Activated CD4-positive, alpha-beta memory T cell treated with anti-CD3 and anti-CD28 coated beads, Interleukin-2, amount 10 ng/mL, durations not matched to agents 7 days and 5 days (primary cell): ENCODE data around the gene GPR89B. TPM values are rescaled to one million over a fixed set of nuclear protein-coding genes. Genes with fewer than 3 reads are reported as not detected.
"Not testable (repeated sequence)": the region's sequence is repeated elsewhere in the genome, so short reads cannot be mapped to it uniquely, and the experiment has no call there.

Experiments used
- CTCF ChIA-PET: fragments of 350-600 bp; sonication (Branson Sonifier 250); formaldehyde crosslinking; loops from one replicate; lab custom pipeline; 2021; ENCODE audit warnings: antibody characterized with exemption, inconsistent platforms; lab: Charles Lee
- POLR2A ChIA-PET: fragments of 350-600 bp; sonication (Branson Sonifier 250); formaldehyde crosslinking; loops from one replicate; lab custom pipeline; 2021; ENCODE audit warnings: antibody characterized with exemption; lab: Charles Lee
- DNase-seq: peaks from one replicate; pipeline ENCODE4 v3.0.0-alpha.2; 2020
- H3K27ac Mint-ChIP-seq: one replicate; pipeline ENCODE4 v1.8.0; 2021; ENCODE audit warnings: mild to moderate bottlenecking, mixed read lengths
- H3K27me3 Mint-ChIP-seq: one replicate; pipeline ENCODE4 v1.8.0; 2021; ENCODE audit warnings: mixed read lengths
- H3K36me3 Mint-ChIP-seq: one replicate; pipeline ENCODE4 v1.8.0; 2021; ENCODE audit warnings: low read depth, mixed read lengths
- H3K4me1 Mint-ChIP-seq: one replicate; pipeline ENCODE4 v1.8.0; 2021; ENCODE audit warnings: mixed read lengths
- H3K4me3 Mint-ChIP-seq: one replicate; pipeline ENCODE4 v1.8.0; 2021; ENCODE audit warnings: mild to moderate bottlenecking, mixed read lengths
- H3K9me3 Mint-ChIP-seq: one replicate; pipeline ENCODE4 v1.8.0; 2021; ENCODE audit warnings: mixed read lengths
- total RNA-seq, 2 experiments: library from RNA; stranded (reverse); gene quantifications; one replicate each; pipeline ENCODE4 v1.2.3, GENCODE V29; 2021

GPR89B gene
- total RNA-seq: 10 to 100 TPM; 23.8 to 25.7 TPM

DNA sequence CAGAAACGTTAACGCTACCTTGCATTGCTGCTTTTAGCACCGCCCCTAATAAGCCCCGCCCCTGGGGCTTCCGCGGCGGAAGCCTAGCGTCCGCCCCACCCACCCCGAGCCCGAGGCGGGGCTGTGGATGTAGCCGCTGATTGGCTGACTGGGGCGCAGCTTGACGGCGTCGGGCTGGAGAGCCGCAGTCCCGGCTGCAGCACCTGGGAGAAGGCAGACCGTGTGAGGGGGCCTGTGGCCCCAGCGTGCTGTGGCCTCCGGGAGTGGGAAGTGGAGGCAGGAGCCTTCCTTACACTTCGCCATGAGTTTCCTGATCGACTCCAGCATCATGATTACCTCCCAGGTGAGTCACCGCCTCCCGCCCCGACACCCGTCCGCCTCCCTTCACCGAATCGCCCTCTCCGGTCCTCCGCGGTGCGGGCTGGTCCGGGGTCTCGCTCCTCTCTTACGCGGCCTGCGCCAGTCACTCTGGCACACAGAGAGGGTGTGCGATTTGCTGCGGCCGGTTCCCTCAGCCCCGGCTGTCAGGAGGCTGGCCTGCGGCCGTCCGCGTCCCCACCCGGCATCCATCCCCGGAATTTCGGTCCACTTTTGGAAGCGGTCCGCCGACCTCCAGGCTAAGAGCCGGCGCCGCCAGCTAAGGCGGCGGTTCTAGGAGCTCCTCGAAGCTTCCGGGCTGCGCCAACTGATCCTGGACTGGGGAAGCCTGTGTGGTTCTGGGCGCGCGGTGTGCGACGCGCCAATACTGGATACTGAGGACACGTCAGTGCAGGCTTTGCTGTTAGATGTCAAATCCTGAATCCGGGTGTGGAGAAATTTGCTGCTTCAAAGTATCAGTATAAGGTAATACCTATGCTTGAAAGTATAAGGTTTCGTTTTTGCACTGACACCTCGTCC, at the start of gene GPR89B:
Gene GPR89B (plus strand): TSS at position 185 of the 897 bp plus-strand sequence. CDS start 117 bp downstream, at position 302.
- peaks cover 28% of the 10 kb centered on the region for H3K4me1 Mint-ChIP-seq
- peaks cover 17% of the 10 kb centered on the region for H3K36me3 Mint-ChIP-seq

DNA sequence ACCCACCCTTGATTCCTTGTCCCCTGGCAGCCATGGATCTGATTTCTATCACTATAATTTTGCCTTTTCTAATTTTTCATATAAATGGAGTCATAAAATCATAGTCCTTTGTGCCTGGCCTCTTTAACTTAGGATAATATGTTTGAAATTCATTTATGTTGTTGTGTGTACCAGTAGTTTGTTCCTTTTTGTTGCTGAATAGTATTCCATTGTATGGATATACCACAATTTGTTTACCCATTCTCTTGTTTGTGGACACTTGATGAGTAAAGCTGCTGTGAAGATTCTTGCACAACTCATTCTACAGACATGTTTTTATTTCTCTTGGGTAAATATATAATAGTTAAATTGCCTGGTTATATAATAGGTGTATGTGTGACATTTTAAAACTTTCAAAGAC, 48.3 kb upstream of the GPR89B start:
- Mint-ChIP-seq H3K27ac (no peak overlapping the region), H3K4me1 (no peaks in the 10 kb centered on the region), H3K9me3 (no peaks in the 10 kb centered on the region), H3K36me3 (no peaks in the 10 kb centered on the region), H3K27me3 (peaks cover 18% of the 10 kb centered on the region), H3K4me3 (no peak overlapping the region)
- no peak for DNase-seq
- ChIA-PET POLR2A (no interaction called here), CTCF (no interaction called here)

More for the DNA sequence above, at the start of gene GPR89B:
- POLR2A ChIA-PET, H3K27me3 Mint-ChIP-seq, CTCF ChIA-PET, H3K9me3 Mint-ChIP-seq: not testable (repeated sequence)
- Mint-ChIP-seq H3K4me3 (peak within 1 kb of the TSS; percentile 80), H3K27ac (peak within 1 kb of the TSS; percentile 80)
- peak; percentile 95 for DNase-seq

DNA sequence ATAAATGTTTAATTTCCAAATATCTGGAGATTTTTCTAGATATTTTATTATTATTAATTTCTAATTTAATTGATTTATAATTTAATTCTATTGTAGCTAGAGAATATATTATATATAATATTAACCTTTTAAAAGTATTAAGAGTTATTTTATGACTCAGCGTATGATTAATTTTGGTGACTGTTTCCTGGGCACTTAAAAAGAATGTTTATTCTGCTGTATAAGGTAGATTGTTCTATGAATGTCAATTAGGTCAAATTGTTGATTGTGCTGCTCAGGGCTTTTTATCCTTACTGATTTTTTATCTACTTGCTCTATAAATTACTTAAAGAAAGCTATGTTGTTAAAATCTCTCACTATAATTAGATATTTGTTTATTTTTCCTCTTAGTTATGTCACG, 45.7 kb upstream of the GPR89B start:
- H3K4me1 Mint-ChIP-seq: no peaks in the 10 kb centered on the region
- no peak for DNase-seq
- peaks cover 10% of the 10 kb centered on the region for H3K27me3 Mint-ChIP-seq
- ChIA-PET CTCF (interaction anchor here (1.2 kb wide), 1 partner anchor 10 kb away, joined by 4 read pairs; no protein-coding TSS in a partner anchor), POLR2A (no interaction called here)
- no peaks in the 10 kb centered on the region for H3K9me3 Mint-ChIP-seq
- no peak overlapping the region for H3K4me3 Mint-ChIP-seq
- no peak overlapping the region for H3K27ac Mint-ChIP-seq
- H3K36me3 Mint-ChIP-seq: no peaks in the 10 kb centered on the region

DNA sequence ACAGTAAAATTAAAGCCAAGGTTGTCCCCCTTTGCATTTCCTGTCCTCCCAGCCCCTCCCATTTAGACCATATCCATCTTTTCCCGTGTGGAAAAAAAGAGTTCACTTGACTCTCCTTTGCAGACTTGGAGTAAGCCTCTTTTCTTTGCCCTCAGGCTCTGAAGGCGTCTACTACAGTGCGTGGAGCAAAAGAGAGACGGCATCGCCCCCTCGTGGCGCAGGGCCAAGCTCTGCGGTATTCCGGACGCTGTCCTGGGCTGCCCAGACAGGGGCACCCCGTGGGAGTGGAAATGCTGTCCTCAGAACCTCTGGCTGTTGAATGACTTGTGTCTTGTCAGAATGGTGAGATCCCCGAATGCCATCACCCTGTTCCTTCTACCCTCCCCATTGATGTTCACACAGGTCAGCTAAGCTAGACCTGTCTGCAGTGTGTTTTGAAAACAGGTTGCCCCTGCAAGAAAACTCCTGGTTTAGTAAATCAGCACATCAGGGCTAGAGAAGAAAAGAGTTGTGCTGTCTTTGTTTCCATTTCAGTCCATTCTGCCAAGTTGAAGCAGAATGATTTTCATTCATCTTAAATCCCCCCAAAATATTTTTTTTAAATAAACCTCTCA, 37.9 kb upstream of the GPR89B start:
- Mint-ChIP-seq H3K27ac (no peak overlapping the region), H3K4me1 (peaks cover 2% of the 10 kb centered on the region), H3K4me3 (no peak overlapping the region), H3K27me3 (peaks cover 7% of the 10 kb centered on the region), H3K36me3 (no peaks in the 10 kb centered on the region), H3K9me3 (no peaks in the 10 kb centered on the region)
- ChIA-PET CTCF (interaction anchor here (0.8 to 2.1 kb wide), 8 partner anchors 10 to 616 kb away, joined by 3 to 8 read pairs (median 4); no protein-coding TSS in a partner anchor), POLR2A (interaction anchor here (1.8 kb wide), 1 partner anchor 396 kb away, joined by 4 read pairs; no protein-coding TSS in a partner anchor)
- DNase-seq: peak; percentile 73

DNA sequence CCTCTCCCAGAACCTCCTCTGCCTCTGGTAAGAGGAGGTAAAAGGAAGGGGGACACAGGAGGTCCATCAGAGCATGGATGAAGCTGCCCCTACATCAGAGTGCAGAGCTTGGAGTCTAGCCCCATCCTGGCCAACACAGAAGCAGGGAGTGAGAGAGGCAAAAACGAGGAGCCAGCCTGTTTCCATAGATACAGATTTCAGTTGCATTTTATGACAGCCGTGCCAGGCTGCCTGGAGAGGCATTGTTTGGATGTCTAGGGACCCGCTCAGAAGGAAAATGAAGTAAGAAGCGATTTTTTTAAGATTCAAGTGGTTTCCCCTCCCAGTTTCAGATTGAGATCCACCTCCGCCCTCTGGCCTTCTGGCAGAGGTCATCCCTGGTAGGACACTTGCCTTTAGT, 37.1 kb upstream of the GPR89B start:
- Mint-ChIP-seq H3K27me3 (peaks cover 7% of the 10 kb centered on the region), H3K4me1 (peaks cover 2% of the 10 kb centered on the region), H3K27ac (no peak overlapping the region), H3K4me3 (no peak overlapping the region), H3K36me3 (no peaks in the 10 kb centered on the region), H3K9me3 (no peaks in the 10 kb centered on the region)
- POLR2A ChIA-PET: no interaction called here
- CTCF ChIA-PET: interaction anchor here (0.8 to 2.1 kb wide), 4 partner anchors 9 to 191 kb away, joined by 3 to 8 read pairs (median 4); no protein-coding TSS in a partner anchor
- DNase-seq: no peak

DNA sequence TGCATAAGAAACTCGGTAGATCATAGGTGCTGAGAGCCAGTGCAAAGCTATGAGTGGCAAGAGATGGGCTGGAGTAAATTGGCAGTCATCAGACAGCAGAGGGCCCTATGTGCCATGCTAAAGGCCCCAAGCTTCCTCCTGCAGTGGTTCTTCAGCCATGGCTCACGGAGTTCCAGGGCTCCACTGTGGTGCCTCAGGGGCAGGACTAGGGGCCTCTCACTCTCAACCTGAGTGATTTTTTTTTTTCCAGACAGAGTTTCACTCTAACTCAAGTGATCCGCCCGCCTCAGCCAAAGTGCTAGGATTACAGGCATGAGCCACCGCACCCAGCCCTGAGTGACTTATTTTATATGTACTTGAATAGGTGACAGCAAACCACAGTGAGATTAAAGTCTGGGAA, 36.0 kb upstream of the GPR89B start:
- Mint-ChIP-seq H3K4me3 (no peak overlapping the region), H3K9me3 (no peaks in the 10 kb centered on the region), H3K27me3 (peaks cover 7% of the 10 kb centered on the region), H3K36me3 (no peaks in the 10 kb centered on the region), H3K27ac (no peak overlapping the region), H3K4me1 (peaks cover 2% of the 10 kb centered on the region)
- ChIA-PET CTCF (interaction anchor here (0.8 to 2.1 kb wide), 27 partner anchors 8 to 650 kb away, joined by 3 to 22 read pairs (median 5); partner anchors contain the start of gene GJA8), POLR2A (no interaction called here)
- no peak for DNase-seq

DNA sequence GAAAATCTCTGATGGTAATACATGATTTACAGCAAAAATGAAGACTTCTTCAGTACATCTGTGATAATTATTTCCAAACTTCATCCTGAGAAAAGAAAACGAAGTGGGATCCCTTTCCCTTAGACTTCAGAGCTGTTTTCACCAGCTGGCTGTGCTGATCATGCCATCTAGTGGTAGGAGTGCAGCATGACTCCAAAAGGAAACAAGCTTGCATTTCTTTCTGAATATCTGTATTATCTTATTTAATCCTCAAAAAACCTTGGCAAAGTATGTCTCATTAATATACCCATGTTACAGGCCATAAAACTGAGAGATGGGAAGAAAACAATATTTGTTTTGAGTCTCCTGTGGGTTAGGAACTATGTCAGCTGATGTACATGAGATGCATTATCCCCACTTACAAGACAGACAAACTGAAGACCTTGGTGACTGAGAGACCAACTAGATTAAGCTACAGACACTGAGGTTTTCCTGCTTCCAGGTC, 35.4 kb upstream of the GPR89B start:
- Mint-ChIP-seq H3K27ac (no peak overlapping the region), H3K9me3 (no peaks in the 10 kb centered on the region), H3K4me3 (no peak overlapping the region), H3K27me3 (peaks cover 7% of the 10 kb centered on the region), H3K4me1 (peaks cover 2% of the 10 kb centered on the region), H3K36me3 (no peaks in the 10 kb centered on the region)
- CTCF ChIA-PET: interaction anchor here (0.7 to 2.0 kb wide), 32 partner anchors 8 to 651 kb away, joined by 3 to 22 read pairs (median 4); partner anchors contain the start of gene GJA8
- POLR2A ChIA-PET: no interaction called here
- peak; percentile 34 for DNase-seq

DNA sequence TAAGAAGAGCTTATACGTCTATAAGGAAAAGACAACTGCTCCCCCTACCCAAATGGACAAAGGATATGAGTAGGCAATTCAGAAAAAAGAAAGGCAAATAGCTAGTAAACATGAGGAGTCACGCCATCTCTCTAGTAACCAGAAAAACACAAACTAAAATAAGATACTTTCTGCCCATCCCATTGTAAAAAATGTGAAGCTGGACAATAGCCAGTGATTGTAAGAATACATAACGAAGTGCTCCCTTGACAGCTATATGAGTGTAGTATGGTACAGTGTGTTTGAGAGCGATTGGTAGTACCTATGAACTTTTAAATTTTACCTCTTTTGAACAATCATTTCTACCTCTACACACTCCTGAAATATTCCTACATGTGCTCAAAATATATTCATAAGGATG, 33.1 kb upstream of the GPR89B start:
- Mint-ChIP-seq H3K27me3 (peaks cover 8% of the 10 kb centered on the region), H3K27ac (no peak overlapping the region), H3K4me1 (peaks cover 2% of the 10 kb centered on the region), H3K36me3 (no peaks in the 10 kb centered on the region), H3K4me3 (no peak overlapping the region), H3K9me3 (no peaks in the 10 kb centered on the region)
- DNase-seq: no peak
- POLR2A ChIA-PET: no interaction called here
- CTCF ChIA-PET: no interaction called here

DNA sequence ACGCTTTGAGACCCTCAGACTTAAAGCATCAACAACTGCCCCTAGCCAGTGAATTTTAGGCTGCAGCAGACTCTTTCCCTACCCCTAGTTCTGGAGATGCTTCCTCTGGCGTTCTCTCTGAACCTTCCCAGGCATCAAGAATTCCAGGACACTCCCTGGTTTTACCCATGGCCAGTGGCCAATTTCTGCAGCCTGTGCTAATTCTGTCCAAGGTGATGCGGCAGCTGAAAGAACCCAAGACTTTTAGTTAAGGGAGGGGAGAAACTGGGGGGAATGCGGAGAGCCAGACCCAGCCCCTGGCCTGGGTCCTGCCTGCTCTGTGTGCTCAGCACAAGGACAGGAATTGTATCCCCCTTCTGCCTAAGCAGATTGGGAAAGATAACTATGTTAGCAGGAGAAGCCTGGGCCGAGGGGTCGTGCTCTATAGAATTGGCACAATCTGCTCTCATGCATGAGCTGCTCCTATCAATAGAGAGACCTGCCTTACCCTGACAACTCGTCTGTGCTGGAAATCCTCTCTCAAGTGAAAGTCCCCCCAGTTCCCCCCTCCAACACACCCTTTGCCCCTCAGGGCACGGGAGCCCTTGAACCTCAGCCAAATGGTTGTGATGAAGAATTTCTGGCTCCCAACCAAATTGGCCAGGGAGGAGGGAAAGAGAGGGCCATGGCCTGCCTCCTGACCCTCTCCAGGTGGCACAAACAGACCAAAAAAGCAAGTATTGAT, 31.0 kb upstream of the GPR89B start:
- DNase-seq: no peak
- Mint-ChIP-seq H3K36me3 (no peaks in the 10 kb centered on the region), H3K4me3 (no peak overlapping the region), H3K27me3 (peaks cover 7% of the 10 kb centered on the region), H3K4me1 (no peaks in the 10 kb centered on the region), H3K27ac (no peak overlapping the region), H3K9me3 (no peaks in the 10 kb centered on the region)
- ChIA-PET CTCF (no interaction called here), POLR2A (no interaction called here)

DNA sequence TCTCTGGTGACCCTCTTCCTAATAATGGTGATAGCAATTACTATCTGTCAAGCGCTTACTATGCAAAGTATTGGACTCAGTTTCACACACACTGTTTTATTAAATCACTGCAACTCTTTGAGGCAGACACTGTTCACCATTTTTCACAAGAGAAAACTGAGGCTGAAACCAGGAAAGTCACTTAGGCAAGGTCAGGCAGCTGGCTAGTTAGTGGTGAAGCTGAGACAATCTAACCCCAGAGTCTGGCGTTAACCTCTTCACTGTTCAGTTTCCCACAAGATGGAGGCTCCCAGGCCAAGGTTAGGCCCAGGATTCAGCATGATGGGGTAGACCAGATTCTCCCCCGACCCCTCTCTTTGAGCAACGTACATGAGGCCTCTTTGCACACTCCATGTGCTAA, 30.4 kb upstream of the GPR89B start:
- H3K27ac Mint-ChIP-seq: no peak overlapping the region
- CTCF ChIA-PET: no interaction called here
- peaks cover 7% of the 10 kb centered on the region for H3K27me3 Mint-ChIP-seq
- DNase-seq: no peak
- no peak overlapping the region for H3K4me3 Mint-ChIP-seq
- H3K36me3 Mint-ChIP-seq: no peaks in the 10 kb centered on the region
- no peaks in the 10 kb centered on the region for H3K4me1 Mint-ChIP-seq
- H3K9me3 Mint-ChIP-seq: no peaks in the 10 kb centered on the region
- POLR2A ChIA-PET: no interaction called here

DNA sequence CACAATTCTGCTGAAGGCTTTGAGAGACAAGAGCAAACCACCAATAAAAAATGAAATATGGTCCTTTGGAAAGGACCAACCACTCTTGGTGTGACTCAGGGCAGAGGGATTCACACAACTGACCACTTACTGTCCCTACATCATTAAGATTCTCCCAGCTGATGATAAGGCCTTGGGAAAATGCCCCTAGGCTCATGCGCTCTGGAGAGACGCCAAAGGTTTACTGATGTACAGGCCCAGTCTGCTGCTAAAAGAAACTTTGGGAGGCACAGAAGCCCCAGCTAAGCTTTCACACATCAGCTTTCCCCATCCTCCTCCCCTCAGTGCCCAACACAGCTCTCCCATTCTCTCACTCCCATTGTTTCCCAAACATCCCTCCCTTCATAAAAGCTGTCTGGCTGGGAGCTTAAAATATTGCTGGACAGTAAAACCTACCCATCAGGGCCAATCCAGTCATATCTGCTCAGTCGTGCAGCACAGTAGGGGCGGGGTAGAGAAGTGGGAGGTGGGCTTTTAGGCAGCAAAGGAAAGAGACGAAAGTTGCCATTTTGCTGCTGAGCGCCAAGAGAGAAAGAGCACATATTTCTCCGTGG, 25.9 kb upstream of the GPR89B start, which contains the start of gene GJA8:
Gene GJA8 (plus strand): TSS at position 543 of the 593 bp plus-strand sequence. CDS start 5,161 bp downstream, outside the sequence.
- Mint-ChIP-seq H3K4me1 (peaks cover 12% of the 10 kb centered on the region), H3K27me3 (peaks cover 3% of the 10 kb centered on the region), H3K36me3 (no peaks in the 10 kb centered on the region), H3K4me3 (no peak within 1 kb of the TSS), H3K27ac (no peak within 1 kb of the TSS), H3K9me3 (no peaks in the 10 kb centered on the region)
- no peak for DNase-seq
- POLR2A ChIA-PET: no interaction called here
- CTCF ChIA-PET: interaction anchor here (2.1 kb wide), 1 partner anchor 9 kb away, joined by 5 read pairs; no protein-coding TSS in a partner anchor

DNA sequence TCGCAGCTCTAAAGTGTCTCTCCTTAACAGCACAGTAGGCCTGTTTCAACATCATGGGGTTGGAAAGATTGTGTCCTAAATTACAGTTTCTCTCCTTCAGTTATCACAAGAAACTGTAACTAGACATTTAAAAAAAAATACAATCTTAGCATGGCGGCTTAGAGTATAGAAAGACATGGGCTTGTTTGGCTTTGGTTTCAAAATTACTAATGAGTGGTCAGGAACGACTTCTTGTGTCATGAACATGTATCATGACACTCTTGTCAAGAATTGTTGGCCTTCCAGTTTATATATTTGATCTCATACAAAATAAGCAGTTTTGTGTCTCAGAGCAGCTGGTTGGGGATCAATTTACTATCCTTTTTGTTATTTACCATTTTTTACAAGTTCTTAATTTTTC, 23.5 kb upstream of the GPR89B start:
- no peaks in the 10 kb centered on the region for H3K9me3 Mint-ChIP-seq
- no peak for DNase-seq
- no peak overlapping the region for H3K4me3 Mint-ChIP-seq
- no peak overlapping the region for H3K27ac Mint-ChIP-seq
- peaks cover 12% of the 10 kb centered on the region for H3K4me1 Mint-ChIP-seq
- H3K27me3 Mint-ChIP-seq: peaks cover 3% of the 10 kb centered on the region
- H3K36me3 Mint-ChIP-seq: no peaks in the 10 kb centered on the region
- ChIA-PET CTCF (no interaction called here), POLR2A (no interaction called here)
